ENCODE data around the gene FIP1L1. TPM values are rescaled to one million over a fixed set of nuclear protein-coding genes. Genes with fewer than 3 reads are reported as not detected.

The FIP1L1 gene
- total and polyA plus RNA-seq, 2 of the 4 experiments (the other 2 are of a cell fraction), result 31.1 to 37.5 TPM

- no peak overlapping the region for H3K14ac ChIP-seq (replicated peaks; ENCODE audit: low read depth, low read length)
- dilution Hi-C loops (cut with HindIII; ENCODE audit: low sequenced_read_pairs, unreplicated experiment) (no loop called here), in situ Hi-C loops (cut with MboI; ENCODE audit: low sequenced_read_pairs) (no loop called here), intact Hi-C loops (cut with micrococcal nuclease) (no loop called here)
- no peak overlapping the region for H3K56ac ChIP-seq (ENCODE audit: extremely low read depth, insufficient read depth, low read length)
- no peak overlapping the region for H2BK15ac ChIP-seq (ENCODE audit: low read depth, low read length)
- H4K20me1 ChIP-seq (ENCODE audit: insufficient read depth, low read length), result no peaks in the 10 kb centered on the region
- H3K23ac ChIP-seq (ENCODE audit: low read depth, low read length), result no peak overlapping the region
- no peak overlapping the region for H2AK5ac ChIP-seq (ENCODE audit: low read depth, low read length)
- no peak for ATAC-seq (ENCODE audit: low read depth)
- TF ChIP-seq BHLHE40 (IDR thresholded peaks at IDR 0.05; ENCODE audit: low read depth, low read length) (no peak), MXI1 (IDR thresholded peaks at IDR 0.05; ENCODE audit: borderline replicate concordance, low read depth, low read length) (no peak), CTCF (conservative IDR thresholded peaks at IDR 0.05; ENCODE audit: low read depth, low read length) (no peak), RAD21 (IDR thresholded peaks at IDR 0.05; ENCODE audit: low read length) (no peak), CEBPB (IDR thresholded peaks at IDR 0.05; ENCODE audit: low read depth, low read length) (no peak), RFX5 (IDR thresholded peaks at IDR 0.05; ENCODE audit: low read depth, low read length) (no peak), NFE2L2 (IDR thresholded peaks at IDR 0.05; ENCODE audit: low read depth, low read length) (no peak)
- H4K5ac ChIP-seq (ENCODE audit: low read depth, low read length), result no peak overlapping the region
- POLR2A ChIA-PET (ENCODE audit: unreplicated experiment), result no interaction called here
- H4K8ac ChIP-seq (ENCODE audit: low read depth in 2 of 2, low read length in 2 of 2), result no peak overlapping the region
- H3K9ac ChIP-seq (ENCODE audit: low read depth, low read length), result no peak overlapping the region
- no peak overlapping the region for H2AK9ac ChIP-seq (replicated peaks; ENCODE audit: low read depth, low read length, poor library complexity)
- no peaks in the 10 kb centered on the region for H3K9me1 ChIP-seq (ENCODE audit: insufficient read depth, low read length)
- no TSS peak for BruUV-seq (replicated peaks)
- no peak overlapping the region for H3K4me3 ChIP-seq (ENCODE audit: insufficient read depth, low read depth, low read length)
- peaks cover 2% of the 10 kb centered on the region for H3K4me1 ChIP-seq (ENCODE audit: control insufficient read depth, insufficient read depth, low read length)
- CTCF ChIA-PET, result no interaction called here
- H3K4me2 ChIP-seq (ENCODE audit: low read depth, low read length), result no peak overlapping the region
- no peaks in the 10 kb centered on the region for H3K79me1 ChIP-seq (ENCODE audit: low read depth in 1 of 2, low read length in 2 of 2)
- no peak overlapping the region; the same call in 1 of the 2 replicates for H4K91ac ChIP-seq (ENCODE audit: insufficient read depth, low read depth, low read length)
- no peak overlapping the region for H3K27ac ChIP-seq (ENCODE audit: insufficient read depth, low read length)
- no peak overlapping the region for H3K4ac ChIP-seq (ENCODE audit: low read depth, low read length)
- H2BK20ac ChIP-seq (ENCODE audit: low read depth, low read length), result no peak overlapping the region
- no peaks in the 10 kb centered on the region for H3K27me3 ChIP-seq (ENCODE audit: control insufficient read depth, insufficient read depth, low read length)
- DNase-seq, result no peak
- H2BK120ac ChIP-seq (ENCODE audit: low read depth, low read length), result no peak overlapping the region
- WGBS, 2 experiments (ENCODE audit: extremely low coverage in 2 of 2, insufficient read length in 1 of 2), result 100% methylated on average over 2 of the region's 4 CpGs; no CpG with 5 or more reads in 1 of the 2 experiments
- no peaks in the 10 kb centered on the region for H3K36me3 ChIP-seq (ENCODE audit: control insufficient read depth, insufficient read depth, low read length)
- H2BK5ac ChIP-seq (ENCODE audit: low read depth, low read length, poor library complexity, severe bottlenecking), result no peak overlapping the region
- no peak overlapping the region for H3K18ac ChIP-seq (ENCODE audit: low read depth, low read length)
- H3K9me3 ChIP-seq (ENCODE audit: control insufficient read depth, insufficient read depth, low read length), result no peaks in the 10 kb centered on the region
- H2AFZ ChIP-seq (replicated peaks; ENCODE audit: low read length, poor library complexity), result no peak overlapping the region
Observed at GRCh38 chr4:53501561-53501960, 124.1 kb downstream of the FIP1L1 start.
